MM.1S (cell line): ENCODE results near the gene SLC1A1.

Experiments
- DNase-seq: peaks from one replicate; pipeline ENCODE4 v3.0.0-alpha.2; 2015
- H2AFZ ChIP-seq: fragments of 300-600 bp; sonication (generic); 2 replicates; pipeline ENCODE4 v1.6.0; 2016; ENCODE audit warnings: antibody characterized with exemption, low read length
- H3F3A ChIP-seq: fragments of 300-600 bp; sonication (generic); 2 replicates; pipeline ENCODE4 v1.6.1; 2016; ENCODE audit warnings: mild to moderate bottlenecking, antibody characterized with exemption, low read length, moderate library complexity, mixed read lengths; ENCODE audit not compliant: insufficient read depth
- H3K27ac ChIP-seq: fragments of 300-600 bp; sonication (generic); 2 replicates; pipeline ENCODE4 v1.5.1; 2016; ENCODE audit warnings: mild to moderate bottlenecking, low read length
- H3K27me3 ChIP-seq: fragments of 300-600 bp; sonication (generic); replicated peaks from 2 replicates; pipeline ENCODE4 v1.6.0; 2016; ENCODE audit warnings: low read length; ENCODE audit not compliant: insufficient read depth
- H3K36me3 ChIP-seq: fragments of 300-600 bp; sonication (generic); replicated peaks from 2 replicates; pipeline ENCODE4 v1.6.1; 2016; ENCODE audit warnings: mild to moderate bottlenecking, low read length, mixed read lengths; ENCODE audit not compliant: insufficient read depth
- H3K4me1 ChIP-seq: fragments of 300-600 bp; sonication (generic); 2 replicates; pipeline ENCODE4 v1.6.1; 2016; ENCODE audit warnings: low read length, mixed read lengths
- H3K4me2 ChIP-seq: fragments of 300-600 bp; sonication (generic); 2 replicates; pipeline ENCODE4 v1.6.0; 2016; ENCODE audit warnings: low read depth, low read length
- H3K4me3 ChIP-seq: fragments of 300-600 bp; sonication (generic); 2 replicates; pipeline ENCODE4 v1.5.1; 2016; ENCODE audit warnings: low read length, mixed read lengths
- H3K79me2 ChIP-seq: fragments of 300-600 bp; sonication (generic); 2 replicates; pipeline ENCODE4 v1.6.1; 2016; ENCODE audit warnings: mixed run types, low read length, mixed read lengths
- H3K9ac ChIP-seq: fragments of 300-600 bp; sonication (generic); 2 replicates; pipeline ENCODE4 v1.6.1; 2016; ENCODE audit warnings: low read length, mixed read lengths
- H3K9me2 ChIP-seq: fragments of 300-600 bp; sonication (generic); replicated peaks from 2 replicates; pipeline ENCODE4 v1.6.1; 2016; ENCODE audit warnings: mild to moderate bottlenecking, low read length, mixed read lengths; ENCODE audit not compliant: insufficient read depth
- H3K9me3 ChIP-seq: fragments of 300-600 bp; sonication (generic); replicated peaks from 2 replicates; pipeline ENCODE4 v1.6.1; 2016; ENCODE audit warnings: mild to moderate bottlenecking, low read length, mixed read lengths; ENCODE audit not compliant: insufficient read depth
- H4K20me1 ChIP-seq: fragments of 300-600 bp; sonication (generic); 2 replicates; pipeline ENCODE4 v1.6.1; 2016; ENCODE audit warnings: mild to moderate bottlenecking, low read length, moderate library complexity, mixed read lengths; ENCODE audit not compliant: insufficient read depth
- CTCF ChIP-seq: fragments of 300-600 bp; sonication (generic); IDR thresholded peaks from 2 replicates; pipeline ENCODE4 v1.5.1; 2016; ENCODE audit warnings: antibody characterized with exemption, low read length, mixed read lengths
- EZH2 ChIP-seq: fragments of 300-600 bp; sonication (generic); optimal IDR thresholded peaks from 2 replicates; pipeline ENCODE3; 2017; ENCODE audit warnings: low read depth, mild to moderate bottlenecking, antibody characterized with exemption, low read length, mixed read lengths
- EZH2phosphoT487 ChIP-seq: fragments of 300-600 bp; sonication (generic); IDR thresholded peaks from 2 replicates; pipeline ENCODE4 v1.6.1; 2018; ENCODE audit warnings: antibody characterized with exemption, low read length

Gene SLC1A1

GRCh38 chr9:4579001-4579400 lies 88.7 kb downstream of the SLC1A1 start:
- Histone ChIP-seq H3K36me3 (no peaks in the 10 kb centered on the region), H3F3A (no peaks in the 10 kb centered on the region), H3K27me3 (no peaks in the 10 kb centered on the region), H4K20me1 (no peaks in the 10 kb centered on the region), H3K9me3 (no peaks in the 10 kb centered on the region), H3K4me3 (no peak overlapping the region), H3K4me1 (no peaks in the 10 kb centered on the region), H3K9ac (no peak overlapping the region), H3K79me2 (no peaks in the 10 kb centered on the region), H2AFZ (no peak overlapping the region), H3K9me2 (no peaks in the 10 kb centered on the region), H3K27ac (no peak overlapping the region), H3K4me2 (no peak overlapping the region)
- TF ChIP-seq CTCF (no peak), EZH2 (no peak), EZH2phosphoT487 (no peak)
- no peak for DNase-seq

GRCh38 chr9:4581035-4581760 lies 90.9 kb downstream of the SLC1A1 start:
- no peaks in the 10 kb centered on the region for H3F3A ChIP-seq
- no peaks in the 10 kb centered on the region for H3K9me3 ChIP-seq
- no peaks in the 10 kb centered on the region for H3K36me3 ChIP-seq
- H3K9ac ChIP-seq = no peak overlapping the region
- no peaks in the 10 kb centered on the region for H3K79me2 ChIP-seq
- no peak overlapping the region for H2AFZ ChIP-seq
- no peak overlapping the region for H3K4me3 ChIP-seq
- no peaks in the 10 kb centered on the region for H4K20me1 ChIP-seq
- H3K4me2 ChIP-seq = no peak overlapping the region
- no peaks in the 10 kb centered on the region for H3K27me3 ChIP-seq
- no peaks in the 10 kb centered on the region for H3K9me2 ChIP-seq
- no peak for TF ChIP-seq EZH2
- no peak for TF ChIP-seq CTCF
- TF ChIP-seq EZH2phosphoT487 = no peak
- H3K4me1 ChIP-seq = no peaks in the 10 kb centered on the region
- no peak overlapping the region for H3K27ac ChIP-seq
- DNase-seq = no peak

GRCh38 chr9:4581861-4582565 lies 91.7 kb downstream of the SLC1A1 start:
- Histone ChIP-seq H3K27ac (no peak overlapping the region), H3K27me3 (no peaks in the 10 kb centered on the region), H2AFZ (no peak overlapping the region), H3K79me2 (no peaks in the 10 kb centered on the region), H3K4me2 (no peak overlapping the region), H4K20me1 (no peaks in the 10 kb centered on the region), H3K4me3 (no peak overlapping the region), H3K9ac (no peak overlapping the region), H3K9me3 (no peaks in the 10 kb centered on the region), H3K4me1 (no peaks in the 10 kb centered on the region), H3K9me2 (no peaks in the 10 kb centered on the region), H3K36me3 (no peaks in the 10 kb centered on the region), H3F3A (no peaks in the 10 kb centered on the region)
- no peak for DNase-seq
- TF ChIP-seq CTCF (no peak), EZH2phosphoT487 (no peak), EZH2 (no peak)
